GM19043 (cell line): ENCODE results near the gene AHDC1.
"Not testable (repeated sequence)": the region's sequence is repeated elsewhere in the genome, so short reads cannot be mapped to it uniquely, and the experiment has no call there.

Source experiments
- ATAC-seq: cut with Tn5 transposase; IDR thresholded peaks from one replicate; pipeline ENCODE4 v1.9.1; 2021; ENCODE audit warnings: low read depth; ENCODE audit not compliant: unreplicated experiment

AHDC1 gene

GRCh38 chr1:27603681-27604578 is at the start of gene AHDC1:
Gene AHDC1 (minus strand): TSS chr1:27604144. CDS start chr1:27552115, 52,029 bp downstream.
- no peak for ATAC-seq

- no peak for ATAC-seq
Observed at GRCh38 chr1:27652111-27652864, 48.3 kb upstream of the AHDC1 start.

- ATAC-seq = no peak
Observed at GRCh38 chr1:27650539-27651175, 46.7 kb upstream of the AHDC1 start.

- no peak for ATAC-seq
Observed at GRCh38 chr1:27650171-27650538, 46.2 kb upstream of the AHDC1 start.

GRCh38 chr1:27649306-27649635 is 45.3 kb upstream of the AHDC1 start:
- ATAC-seq = no peak

- ATAC-seq = no peak
Observed at GRCh38 chr1:27648602-27649305, 44.8 kb upstream of the AHDC1 start.

DNA sequence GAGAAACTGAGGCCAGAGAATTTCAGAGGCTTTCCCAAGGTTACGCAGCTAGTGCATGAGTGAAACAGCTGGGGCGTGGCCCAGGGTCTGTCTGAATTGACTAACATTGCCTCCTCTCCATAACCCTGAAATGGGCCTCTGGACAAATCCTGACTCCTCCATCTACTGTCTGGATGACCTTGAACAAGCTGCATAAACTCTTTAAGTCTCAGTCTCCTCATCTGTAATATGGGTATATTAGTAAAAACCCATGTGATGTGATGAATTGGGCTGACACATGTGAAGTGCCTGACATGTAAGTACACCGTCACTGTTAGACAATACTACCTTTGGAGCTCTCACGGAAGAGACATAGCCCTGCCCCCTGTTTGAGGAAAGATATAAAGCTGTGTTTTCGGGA is 43.4 kb upstream of the AHDC1 start:
- ATAC-seq = no peak

- no peak for ATAC-seq
Observed at GRCh38 chr1:27646676-27647075, 42.7 kb upstream of the AHDC1 start.

DNA sequence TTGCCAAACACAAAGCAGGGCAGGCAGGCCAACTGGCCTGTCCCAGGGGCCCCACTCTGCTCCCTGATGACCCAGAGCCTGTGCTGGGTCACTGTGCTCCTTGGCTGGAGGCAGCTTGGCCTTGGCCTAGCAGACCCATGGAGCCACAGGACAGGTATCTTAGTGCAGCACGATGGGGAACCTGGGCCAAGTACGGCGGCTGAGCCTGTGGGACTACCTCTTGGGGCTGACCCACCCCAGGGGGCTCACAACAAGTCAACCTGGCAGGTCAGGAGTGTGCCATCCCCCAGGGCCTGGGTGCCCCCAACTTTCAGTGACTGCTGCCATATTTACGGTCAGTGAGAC is 41.1 kb upstream of the AHDC1 start:
- no peak for ATAC-seq

DNA sequence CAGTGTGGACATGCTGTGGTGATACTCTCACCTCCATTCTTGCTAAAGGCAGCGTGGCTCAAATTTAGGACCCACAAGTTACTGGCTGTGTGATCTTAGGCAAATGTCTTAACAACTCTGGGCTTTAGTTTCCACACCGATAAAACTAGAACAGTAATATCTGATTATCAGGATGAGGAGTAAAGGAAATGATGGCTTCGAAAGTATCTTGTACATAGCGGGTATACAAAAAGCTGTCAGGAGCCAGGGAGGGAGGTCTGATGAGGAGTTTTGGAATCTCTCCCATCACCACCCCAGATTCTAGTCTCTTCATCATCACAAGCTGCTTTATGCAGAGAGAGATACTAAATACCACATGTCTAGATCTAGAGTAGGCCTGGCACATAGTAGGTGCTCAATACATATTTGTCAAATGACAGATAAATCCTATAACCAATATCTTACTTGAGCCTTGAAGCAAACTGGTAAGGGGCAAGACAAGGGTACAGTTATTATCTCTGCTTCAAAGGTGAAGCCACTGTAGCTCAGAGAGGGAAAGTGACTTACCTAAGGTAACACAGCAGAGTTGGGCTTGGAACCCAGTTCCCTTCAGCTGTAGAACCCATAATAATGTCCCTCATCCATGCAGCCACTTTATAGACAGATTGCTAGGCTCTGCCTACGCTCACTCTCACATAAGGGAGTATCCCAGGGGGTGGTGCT is 40.6 kb upstream of the AHDC1 start:
- no peak for ATAC-seq

- no peak for ATAC-seq
Observed at GRCh38 chr1:27643600-27644368, 39.8 kb upstream of the AHDC1 start.

DNA sequence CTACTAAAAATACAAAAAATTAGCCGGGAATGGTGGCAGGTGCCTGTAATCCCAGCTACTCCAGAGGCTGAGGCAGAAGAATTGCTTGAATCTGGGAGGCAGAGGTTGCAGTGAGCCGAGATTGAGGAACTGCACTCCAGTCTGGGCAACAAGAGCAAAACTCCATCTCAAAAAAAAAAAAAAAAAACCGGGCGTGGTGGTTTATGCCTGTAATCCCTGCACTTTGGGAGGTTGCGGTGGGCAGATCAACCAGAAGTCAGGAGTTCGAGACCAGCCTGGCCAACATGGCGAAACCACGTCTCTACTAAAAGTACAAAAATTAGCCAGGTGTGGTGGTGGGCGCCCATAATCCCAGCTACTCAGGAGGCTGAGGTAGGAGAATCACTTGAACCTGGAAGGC is 36.6 kb upstream of the AHDC1 start:
- ATAC-seq = not testable (repeated sequence)

DNA sequence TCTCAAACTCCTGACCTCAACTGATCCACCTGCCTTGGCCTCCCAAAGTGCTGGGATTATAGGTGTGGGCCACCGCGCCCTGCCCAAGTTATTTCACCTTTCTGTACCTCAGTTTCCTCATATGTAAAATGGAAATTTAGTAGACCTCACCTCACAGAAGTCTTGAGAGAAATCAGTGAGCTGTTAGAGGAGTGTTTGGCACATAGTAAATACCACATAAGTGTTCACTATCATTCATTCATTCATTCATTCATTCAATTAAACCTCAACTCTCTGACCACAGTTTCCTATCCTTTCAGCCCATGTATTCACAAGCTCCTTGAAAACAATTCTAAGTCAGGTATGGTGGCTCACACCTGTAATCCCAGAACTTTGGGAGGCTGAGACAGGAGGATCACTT is 34.9 kb upstream of the AHDC1 start:
- ATAC-seq = no peak

DNA sequence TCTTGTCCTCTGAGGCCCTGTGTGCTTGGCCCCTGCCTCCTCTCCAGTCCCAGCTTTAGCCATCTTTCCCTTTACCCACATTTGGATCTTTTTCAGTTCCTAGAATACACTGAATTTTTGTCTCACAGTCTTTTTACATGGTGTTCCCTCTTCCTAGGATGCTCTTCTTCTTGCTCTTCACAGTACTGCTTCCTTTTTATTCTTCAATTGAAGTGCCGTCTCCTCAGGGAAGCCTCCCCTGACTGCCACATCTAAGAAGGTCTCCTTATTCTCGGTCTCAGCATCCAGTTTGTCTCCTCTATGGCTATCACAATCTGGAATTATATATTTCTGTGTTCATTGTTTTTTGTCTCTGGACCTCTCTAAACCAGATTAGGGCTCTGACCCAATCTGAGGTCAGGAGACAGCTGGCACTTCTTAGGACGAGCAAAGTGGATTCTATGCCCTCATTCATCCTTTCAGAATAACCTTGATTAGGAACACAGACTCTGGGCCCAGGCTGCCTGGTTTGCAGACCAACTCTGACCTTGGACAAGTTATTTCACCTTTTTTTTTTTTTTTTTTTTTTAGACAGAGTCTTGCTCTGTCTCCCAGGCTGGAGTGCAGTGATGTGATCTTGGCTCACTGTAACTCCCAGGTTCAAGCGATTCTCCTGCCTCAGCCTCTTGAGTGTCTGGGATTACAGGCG is 34.2 kb upstream of the AHDC1 start:
- no peak for ATAC-seq

- no peak for ATAC-seq
Observed at GRCh38 chr1:27635396-27636142, 31.6 kb upstream of the AHDC1 start.

- ATAC-seq = no peak
Observed at GRCh38 chr1:27634985-27635367, 31.0 kb upstream of the AHDC1 start, which contains the start of gene FGR. Gene FGR (minus strand): TSS chr1:27635185. CDS start chr1:27623916, 11,269 bp downstream.

DNA sequence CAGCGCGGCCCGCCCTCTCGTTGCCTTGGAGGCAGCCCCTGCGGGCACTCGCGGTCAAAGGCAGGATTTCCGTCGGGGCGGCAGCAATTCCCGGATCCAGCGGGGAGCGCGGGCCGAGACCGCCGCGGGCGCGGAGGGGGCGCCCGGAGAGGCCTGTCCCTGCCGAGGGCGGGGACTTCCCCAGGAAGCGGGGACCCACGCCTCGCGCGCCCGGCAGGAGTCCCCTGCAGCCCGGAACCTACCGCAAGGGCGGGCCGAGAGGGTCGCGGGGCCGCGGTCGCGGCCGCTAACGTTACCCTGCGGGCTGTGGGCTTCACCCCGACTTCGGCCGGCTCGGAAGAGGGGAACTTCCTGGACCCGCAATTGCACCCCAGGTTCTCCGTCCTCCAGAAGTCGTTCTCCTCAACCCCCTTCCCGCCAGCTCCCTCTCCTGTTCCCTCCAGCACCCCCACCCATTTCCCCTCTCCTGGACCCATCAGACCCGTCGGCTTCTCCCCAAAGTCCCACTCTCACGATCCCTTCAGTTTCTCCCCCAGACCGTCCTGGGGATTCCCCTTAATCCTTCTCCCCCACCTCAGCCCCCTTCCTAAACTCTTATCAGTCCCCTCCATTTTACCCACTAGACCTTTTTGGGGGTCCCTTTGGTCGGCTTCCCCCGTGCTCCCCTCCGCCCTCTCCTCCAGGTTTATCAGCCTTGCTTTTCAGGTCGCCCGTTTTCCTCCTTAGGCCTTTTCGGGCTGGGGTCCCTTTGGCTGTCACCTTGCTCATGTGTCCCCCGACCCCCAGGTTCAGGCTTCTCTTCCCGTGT is 30.4 kb upstream of the AHDC1 start:
- no peak for ATAC-seq
